T-helper 1 cell (primary cell): ENCODE measurements around the gene ZNF692.

Experiments used
- DNase-seq, 5 donors: peaks; one replicate each; pipeline ENCODE4 v3.0.0-alpha.2; 2012 to 2020

Gene ZNF692

GRCh38 chr1:248824301-248824700 is 34.6 kb downstream of the ZNF692 start:
- DNase-seq: no peak

- DNase-seq: no peak
Measured at GRCh38 chr1:248823517-248824001, 35.3 kb downstream of the ZNF692 start.

- DNase-seq: no peak
Measured at GRCh38 chr1:248822148-248823032, 36.5 kb downstream of the ZNF692 start.

DNA sequence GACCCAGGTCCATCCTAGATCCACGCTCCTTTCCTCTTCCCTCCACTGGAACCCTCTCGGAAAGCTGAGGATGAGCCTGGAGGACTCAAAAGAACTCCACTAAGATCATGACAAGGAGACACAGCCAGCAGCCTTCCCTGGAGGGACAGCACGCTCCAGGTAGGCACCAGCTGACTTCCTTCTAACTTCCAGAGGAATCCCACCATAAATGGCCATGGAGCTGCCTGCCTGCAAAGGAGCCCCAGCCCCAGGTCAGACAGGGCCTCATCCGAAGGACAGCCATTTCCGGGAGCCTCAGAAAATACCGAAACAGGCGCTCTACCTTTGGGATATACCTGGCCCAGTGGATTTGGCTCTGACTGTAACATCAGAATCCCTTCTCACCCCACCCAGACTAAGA is 37.2 kb downstream of the ZNF692 start:
- no peak for DNase-seq

GRCh38 chr1:248821101-248821500 is 37.8 kb downstream of the ZNF692 start:
- no peak for DNase-seq

- no peak for DNase-seq
Measured at GRCh38 chr1:248820041-248820585, 38.8 kb downstream of the ZNF692 start.

GRCh38 chr1:248818505-248819374 is 40.1 kb downstream of the ZNF692 start:
- no peak for DNase-seq

GRCh38 chr1:248817065-248817464 is 41.8 kb downstream of the ZNF692 start:
- no peak for DNase-seq

- no peak for DNase-seq
Measured at GRCh38 chr1:248816042-248816851, 42.6 kb downstream of the ZNF692 start.

GRCh38 chr1:248815407-248816034 is 43.4 kb downstream of the ZNF692 start:
- DNase-seq: no peak

DNA sequence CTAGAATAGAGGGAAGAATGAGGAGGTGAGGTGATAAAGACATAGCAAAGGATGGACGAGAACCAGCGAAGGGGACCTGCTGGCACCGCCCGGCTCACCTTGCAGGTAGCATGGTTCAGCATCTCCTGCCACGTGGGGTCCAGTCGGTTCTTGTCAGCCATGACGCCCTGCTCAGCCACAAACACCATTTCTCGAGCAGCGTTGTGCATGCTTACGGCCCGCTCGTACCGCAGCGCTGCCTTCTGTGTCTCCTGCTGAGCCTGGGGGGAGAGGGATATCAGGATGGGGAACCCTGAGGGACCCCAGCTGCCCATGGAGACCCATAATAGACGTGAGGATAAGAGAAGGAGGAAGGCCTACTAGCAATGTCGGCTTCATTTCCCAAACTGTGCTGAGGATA is 44.5 kb downstream of the ZNF692 start:
- no peak for DNase-seq

DNA sequence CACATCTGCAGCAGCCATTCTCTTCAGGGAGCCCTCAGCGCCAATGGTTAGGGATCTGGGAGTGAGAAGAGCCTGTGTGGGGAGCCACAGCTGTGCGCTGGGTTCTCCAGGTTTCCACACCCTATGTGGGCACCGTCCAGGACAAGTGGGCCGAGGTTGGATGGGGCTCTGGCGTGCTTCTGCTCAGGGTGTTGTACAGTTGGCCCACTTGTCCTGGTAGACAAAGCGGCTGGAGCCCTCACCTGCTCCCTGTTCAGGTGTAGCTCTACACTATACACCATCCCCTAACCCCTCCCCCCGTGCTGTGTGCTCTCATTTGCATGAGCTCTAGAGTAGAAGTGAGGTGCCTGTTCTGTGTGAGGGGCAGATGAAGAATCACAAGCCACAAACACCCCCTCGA is 45.3 kb downstream of the ZNF692 start:
- DNase-seq: no peak

- no peak for DNase-seq
Measured at GRCh38 chr1:248812736-248813425, 46.0 kb downstream of the ZNF692 start.

DNA sequence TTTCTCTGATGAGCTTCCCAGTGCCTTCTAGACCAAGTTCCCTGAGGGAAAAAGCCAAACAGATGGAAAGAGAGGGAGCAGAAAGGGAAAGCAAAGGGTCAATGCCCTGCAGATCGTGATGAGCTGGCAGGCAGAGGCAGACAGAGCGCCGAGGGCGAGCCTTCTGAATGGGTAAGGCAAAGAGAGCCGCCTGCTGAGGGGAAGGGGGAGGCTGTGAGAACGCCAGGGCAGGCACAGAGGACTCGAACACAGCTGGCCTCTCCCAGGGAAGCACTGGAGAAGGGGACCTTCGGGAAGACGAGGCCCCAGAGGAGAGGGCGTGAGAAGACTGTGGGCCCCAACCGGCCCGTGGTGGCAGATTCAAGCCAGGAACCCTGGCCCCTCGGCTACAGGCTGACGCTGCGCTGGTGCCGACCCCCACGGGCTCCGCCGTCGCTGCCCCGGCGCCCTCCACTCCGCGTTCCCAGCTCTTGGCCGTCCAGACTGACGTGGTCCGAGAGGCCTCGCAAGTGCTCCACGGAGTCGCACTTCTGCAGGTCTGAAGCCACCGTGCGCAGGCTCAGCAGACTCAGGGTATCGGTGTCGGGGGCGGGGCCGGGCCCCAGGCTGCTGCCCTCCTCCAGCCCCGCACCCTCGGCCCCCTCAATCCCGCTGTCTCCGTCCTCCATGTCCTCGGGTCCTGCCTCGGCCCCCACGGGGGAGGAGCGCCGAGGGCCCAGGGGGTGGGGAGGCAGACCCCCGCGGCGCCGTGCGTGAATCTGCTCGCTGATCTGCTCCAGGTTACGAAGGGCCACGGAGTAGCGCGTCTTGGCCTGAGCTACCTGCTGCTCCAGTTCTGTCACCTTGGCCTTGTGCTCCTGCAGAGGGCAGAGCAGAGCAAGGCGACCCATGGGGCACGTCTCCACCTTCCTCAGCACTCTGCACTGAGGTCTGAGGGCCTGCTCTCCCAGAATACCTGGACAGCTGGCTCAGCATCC is 47.1 kb downstream of the ZNF692 start:
- DNase-seq: no peak

DNA sequence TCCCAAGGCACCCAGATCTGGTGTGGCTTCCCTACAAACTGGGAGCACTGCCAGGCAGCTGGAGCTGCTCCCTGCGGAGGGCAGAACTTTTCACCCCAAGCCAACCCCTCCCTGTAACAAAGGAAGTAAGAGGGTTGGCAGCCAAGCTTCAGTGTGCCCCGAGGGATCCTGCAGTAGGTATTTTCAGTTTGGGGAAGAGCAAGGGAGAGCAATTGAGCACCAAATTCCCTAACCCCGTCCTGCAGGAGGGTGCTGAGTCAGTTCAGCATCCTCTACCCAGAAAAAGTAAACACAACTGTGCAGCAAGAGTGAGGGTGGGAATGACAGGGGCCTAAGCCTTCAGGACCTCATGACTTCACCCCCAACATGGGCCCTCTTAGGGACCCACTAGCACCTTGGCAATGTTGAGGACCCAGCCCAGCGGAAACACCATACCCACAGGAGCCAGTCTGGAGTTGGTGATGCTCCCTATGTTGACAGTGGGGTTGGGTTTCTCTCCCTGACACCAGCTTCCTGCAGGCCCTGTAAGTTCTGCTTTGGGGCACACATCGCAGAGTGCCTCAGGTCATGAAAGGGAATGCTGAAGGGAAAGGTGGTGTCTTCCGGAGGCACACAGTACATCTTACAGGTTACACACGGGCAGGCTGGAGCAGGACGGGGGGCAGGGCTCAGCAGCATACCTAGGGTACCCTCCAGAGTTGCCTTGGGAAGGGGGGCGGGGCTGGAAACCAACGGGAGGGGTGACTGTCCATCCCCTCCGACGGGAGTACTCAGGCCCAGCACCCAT is 48.0 kb downstream of the ZNF692 start:
- no peak for DNase-seq

DNA sequence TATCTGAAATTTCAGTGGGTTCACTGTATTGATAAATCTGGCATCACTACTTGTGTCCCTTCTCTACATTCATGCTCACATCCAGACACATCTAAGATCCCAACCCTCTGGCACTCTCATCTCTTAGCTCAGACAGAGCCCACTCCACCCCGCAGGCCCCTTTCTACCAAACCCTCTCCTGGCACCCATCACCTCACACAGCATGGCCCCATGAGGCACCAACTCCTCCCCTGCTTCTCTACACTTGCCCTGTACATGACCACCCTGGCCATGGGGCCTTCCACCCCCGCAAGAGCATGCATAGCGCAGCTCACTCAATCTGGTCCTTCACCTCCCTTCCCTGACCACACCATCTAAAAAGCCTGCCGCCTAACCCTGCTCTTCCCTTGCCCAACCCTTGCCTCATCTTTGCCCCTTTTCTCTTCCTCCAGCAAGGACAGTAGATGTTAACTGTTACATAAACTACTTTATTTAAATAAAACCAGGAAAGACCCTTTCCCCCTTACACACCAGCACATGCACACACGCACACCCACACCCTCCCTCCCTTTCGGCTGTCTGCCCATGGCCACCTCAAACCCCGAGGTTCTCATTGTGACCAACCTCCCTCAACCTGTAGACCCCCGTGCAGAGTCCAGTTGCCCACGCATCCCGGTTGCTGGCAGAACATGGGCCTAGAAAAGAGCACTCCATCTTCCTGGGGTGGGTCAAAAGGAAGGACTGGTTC is 48.7 kb downstream of the ZNF692 start:
- no peak for DNase-seq

DNA sequence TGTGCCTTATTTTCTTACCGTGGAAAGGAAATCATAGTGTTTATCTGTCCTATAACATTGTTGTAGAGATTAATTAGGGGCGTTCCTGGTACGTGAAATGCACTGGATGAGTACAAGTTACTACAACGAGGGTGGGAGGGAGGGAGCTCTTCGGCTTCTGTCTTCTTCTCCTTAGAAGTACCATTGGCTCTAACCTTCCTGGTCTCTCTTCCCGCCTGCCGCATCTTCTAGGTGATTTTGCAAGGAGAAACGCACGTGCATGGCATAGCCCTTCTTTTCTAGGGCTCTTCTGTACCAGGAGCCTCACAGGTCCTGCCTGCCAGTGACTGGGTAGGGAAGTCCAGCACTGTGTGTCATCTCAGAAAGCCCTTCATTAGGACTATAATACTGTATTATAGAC is 50.0 kb downstream of the ZNF692 start:
- no peak for DNase-seq

DNA sequence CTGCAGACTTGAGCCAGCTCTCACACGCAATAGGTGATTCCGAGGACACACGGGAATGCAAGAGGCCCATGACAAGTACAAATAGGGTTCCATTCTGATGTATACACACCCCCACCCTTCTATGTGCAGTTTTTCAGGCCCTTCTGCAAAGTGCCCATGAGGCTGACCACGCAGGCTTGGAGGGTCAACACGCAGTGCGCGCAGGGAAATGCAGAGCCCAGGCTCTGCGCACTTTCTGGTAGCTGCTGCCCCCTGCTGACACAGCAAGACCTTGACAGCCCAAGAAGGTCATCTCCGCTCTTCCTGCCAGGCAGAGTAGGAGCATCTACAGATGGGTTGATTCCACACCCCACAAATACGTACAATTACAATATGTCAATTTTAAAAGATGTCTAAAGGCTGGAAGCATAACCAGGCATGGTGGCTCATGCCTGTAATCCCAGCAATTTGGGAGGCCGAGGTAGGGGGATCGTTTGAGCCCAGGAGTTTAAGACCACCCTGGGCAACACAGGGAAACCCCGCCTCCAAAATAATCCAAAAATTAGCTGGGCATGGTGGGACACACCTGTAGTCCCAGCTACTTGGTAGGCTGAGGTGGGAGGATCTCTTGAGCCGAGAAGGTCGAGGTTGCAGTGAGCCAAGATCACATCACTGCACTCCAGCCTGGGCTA is 51.7 kb downstream of the ZNF692 start:
- DNase-seq: peak in 4 of 5 donors; percentile 29 to 50 (median 38)
